GM10248 (cell line): Measurements from ENCODE around the gene DOCK9.

Experiments used
- CTCF ChIA-PET: fragments of 300-600 bp; sonication (Branson Sonifier 250); formaldehyde crosslinking; extraction: SDS; loops from one replicate; lab custom pipeline; 2021; ENCODE audit warnings: antibody characterized with exemption; lab: Yijun Ruan, JAX
- POLR2A ChIA-PET: fragments of 350-650 bp; sonication (Branson Sonifier 250); formaldehyde crosslinking; extraction: SDS; loops from one replicate; lab custom pipeline; 2020; ENCODE audit warnings: antibody characterized with exemption; lab: Yijun Ruan, JAX
- DNase-seq: peaks from one replicate; pipeline ENCODE4 v3.0.0; 2012; ENCODE audit errors: extremely low spot score
- CTCF ChIP-seq: IDR thresholded peaks from 2 replicates; pipeline ENCODE4 v1.5.1; 2012; ENCODE audit warnings: mild to moderate bottlenecking, low read depth; ENCODE audit errors: extremely low read depth, missing control alignments, control extremely low read depth

The DOCK9 gene

GRCh38 chr13:98796191-98796590 is 181.7 kb downstream of the DOCK9 start:
- no peak for DNase-seq
- TF ChIP-seq CTCF: no peak
- POLR2A ChIA-PET: no interaction called here
- CTCF ChIA-PET: no interaction called here

- ChIA-PET POLR2A (no interaction called here), CTCF (no interaction called here)
- TF ChIP-seq CTCF: no peak
- DNase-seq: no peak
These were observed 182.6 kb downstream of the DOCK9 start for GRCh38 chr13:98795220-98795619.

- DNase-seq: no peak
- TF ChIP-seq CTCF: no peak
- CTCF ChIA-PET: no interaction called here
- POLR2A ChIA-PET: no interaction called here
These were observed 183.4 kb downstream of the DOCK9 start for GRCh38 chr13:98794498-98794897.

- TF ChIP-seq CTCF: no peak
- DNase-seq: no peak
- CTCF ChIA-PET: no interaction called here
- POLR2A ChIA-PET: no interaction called here
These were observed 184.9 kb downstream of the DOCK9 start for GRCh38 chr13:98792785-98793495.

- ChIA-PET POLR2A (no interaction called here), CTCF (no interaction called here)
- no peak for DNase-seq
- no peak for TF ChIP-seq CTCF
These were observed 185.5 kb downstream of the DOCK9 start for GRCh38 chr13:98792321-98792720.

GRCh38 chr13:98791611-98792010 is 186.3 kb downstream of the DOCK9 start:
- DNase-seq: no peak
- ChIA-PET CTCF (no interaction called here), POLR2A (no interaction called here)
- no peak for TF ChIP-seq CTCF

- POLR2A ChIA-PET: no interaction called here
- DNase-seq: no peak
These were observed 189.9 kb downstream of the DOCK9 start for GRCh38 chr13:98787996-98788395.

More at GRCh38 chr13:98787996-98788395, 189.9 kb downstream of the DOCK9 start:
- CTCF ChIA-PET: no interaction called here
- TF ChIP-seq CTCF: no peak
